Right cardiac atrium (tissue), 5 donors: ENCODE data around the gene GTF3C5. TPM values are rescaled to one million over a fixed set of nuclear protein-coding genes. Genes with fewer than 3 reads are reported as not detected.

Experiments used
- ATAC-seq, 2 donors: fragments of 200-7000 bp; cut with Tn5 transposase; one replicate each; pipeline versions ENCODE4 v1.8.0 to v1.9.1; 2020; ENCODE audit warnings: moderate library complexity in 2 of 2, mild to moderate bottlenecking in 1 of 2
- DNase-seq, 3 donors: peaks; one replicate each; pipeline ENCODE4 v3.0.0-alpha.2; 2020
- H3K27ac ChIP-seq: one replicate; pipeline ENCODE4 v1.5.1; 2013; ENCODE audit warnings: mild to moderate bottlenecking, low read length, control low read depth, moderate library complexity
- H3K27me3 ChIP-seq: one replicate; pipeline ENCODE4 v1.6.1; 2013; ENCODE audit not compliant: control insufficient read depth, insufficient read depth
- H3K4me1 ChIP-seq: one replicate; pipeline ENCODE4 v1.6.1; 2013; ENCODE audit warnings: low read length; ENCODE audit not compliant: control insufficient read depth, insufficient read depth
- H3K4me3 ChIP-seq: one replicate; pipeline ENCODE4 v1.5.1; 2013; ENCODE audit warnings: low read length, control low read depth
- H3K9me3 ChIP-seq: one replicate; pipeline ENCODE4 v1.6.1; 2013; ENCODE audit warnings: low read length; ENCODE audit not compliant: control insufficient read depth
- WGBS: extraction: QIAGEN DNeasy Blood & Tissue Kit; methylation state at CpG from one replicate; pipeline ENCODE4 v1.1.7; 2013; 5-methylcytosine and 5-hydroxymethylcytosine counted together
- intact Hi-C, 4 donors: fragments of 100-400 bp; cut with DNase I; formaldehyde crosslinking; loops; one replicate each; pipeline versions ENCODE4 v1.11.0 to v1.14.0; 2022 to 2023
- polyA plus RNA-seq: library from polyadenylated mRNA; stranded (reverse); fragments of 200-250 nt; gene quantifications from one replicate; pipeline ENCODE4 v1.2.3, GENCODE V29; 2013
- total RNA-seq, 4 donors: library from RNA; stranded (reverse); fragmentation: NEBNext Ultra II Directional; extraction: Animal tissue kit (Norgen Biotek cat#: 25700); gene quantifications; one replicate each; pipeline ENCODE4 v1.2.1, GENCODE V29; 2021
- donor health status: healthy with polysubstance abuse.
- donor health status: DM: no; HTN: yes; CAD: no.
- donor health status: DM: no; HTN: no; CAD: no.
- donor health status: DM: no; HTN: yes; CAD: no; lungs with severe emphysema.
- donor health status: DM: yes; HTN: yes; CAD: no.

Gene GTF3C5
- total and polyA plus RNA-seq, 5 donors = 28.9 to 41.1 (median 33.0) TPM

DNA sequence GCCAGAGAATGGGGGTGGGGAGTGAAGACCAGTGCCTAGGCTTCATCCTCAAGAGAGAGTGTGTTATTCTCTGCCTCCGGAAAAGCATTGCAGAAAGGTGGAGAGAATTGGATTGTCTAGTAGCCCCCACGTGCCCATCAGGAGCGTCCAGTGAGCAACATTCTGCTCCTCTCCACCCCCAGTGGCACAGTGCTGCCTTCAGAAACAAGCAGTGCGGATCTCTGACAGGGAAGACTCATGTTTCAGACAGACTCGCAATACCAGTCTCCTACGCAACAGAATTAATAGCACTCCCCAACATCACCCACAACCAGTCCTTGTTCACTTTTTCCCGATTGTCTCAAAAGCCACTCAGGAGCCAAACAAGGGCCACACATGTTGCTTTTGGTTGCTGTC, 16.1 kb downstream of the GTF3C5 start:
- ATAC-seq (no peak), DNase-seq (peak in 1 of 3 donors; percentile 33)
- no peak overlapping the region for H3K4me3 ChIP-seq
- intact Hi-C loops = no loop called here
- no peaks in the 10 kb centered on the region for H3K27me3 ChIP-seq
- H3K9me3 ChIP-seq = no peaks in the 10 kb centered on the region
- H3K4me1 ChIP-seq = no peaks in the 10 kb centered on the region
- WGBS = 91% methylated on average over 7 of the region's 7 CpGs
- H3K27ac ChIP-seq = no peak overlapping the region

DNA sequence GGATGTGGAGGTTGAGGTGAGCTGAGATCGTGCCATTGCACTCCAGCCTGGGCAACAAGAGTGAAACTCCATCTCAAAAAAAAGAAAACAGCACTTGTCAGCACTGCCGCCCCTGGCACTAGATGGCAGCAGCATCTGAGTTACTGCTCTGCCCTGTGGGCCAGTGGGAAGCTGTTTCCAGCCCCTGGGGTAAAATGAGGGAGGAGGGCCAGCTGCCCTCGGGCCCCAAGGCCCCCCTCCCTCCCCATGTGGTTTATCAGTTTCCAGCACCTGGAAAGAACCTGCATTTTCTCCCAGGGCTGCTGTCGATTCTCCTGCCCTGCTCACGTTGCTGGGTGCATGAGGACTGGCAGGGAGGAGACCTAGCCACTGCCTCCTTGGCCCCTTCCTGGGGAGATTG, 17.8 kb downstream of the GTF3C5 start:
- Histone ChIP-seq H3K4me3 (no peak overlapping the region), H3K9me3 (no peaks in the 10 kb centered on the region), H3K27ac (no peak overlapping the region), H3K4me1 (no peaks in the 10 kb centered on the region), H3K27me3 (no peaks in the 10 kb centered on the region)
- intact Hi-C loops = no loop called here
- peak in 1 of 2 donors; percentile 33 for ATAC-seq
- WGBS = 63% methylated on average over 5 of the region's 5 CpGs
- DNase-seq = peak in 1 of 3 donors; percentile 54

DNA sequence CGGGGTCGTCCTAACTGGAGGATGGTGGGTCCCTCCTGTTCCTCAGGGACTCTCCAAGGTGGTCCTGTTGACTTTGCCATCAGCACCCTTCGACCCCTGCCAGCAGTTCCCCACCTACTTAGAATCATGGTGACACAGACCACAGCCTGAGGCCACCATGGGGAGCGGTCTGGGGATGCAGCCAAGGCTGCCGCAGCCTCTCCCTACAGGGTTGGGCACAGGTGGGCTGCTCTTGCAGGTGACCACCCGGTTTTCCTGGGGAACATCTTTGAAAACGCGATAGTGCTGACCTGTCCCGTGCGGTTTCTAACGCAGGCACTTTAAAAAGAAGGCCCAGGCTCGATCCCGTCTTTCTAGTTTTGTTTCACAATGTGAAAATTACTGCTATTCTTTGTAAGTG, 18.2 kb downstream of the GTF3C5 start:
- Histone ChIP-seq H3K4me1 (no peaks in the 10 kb centered on the region), H3K27ac (no peak overlapping the region), H3K27me3 (no peaks in the 10 kb centered on the region), H3K4me3 (no peak overlapping the region), H3K9me3 (no peaks in the 10 kb centered on the region)
- 89% methylated on average over 13 of the region's 13 CpGs for WGBS
- ATAC-seq = no peak
- peak in 1 of 3 donors; percentile 24 for DNase-seq
- intact Hi-C loops = no loop called here

DNA sequence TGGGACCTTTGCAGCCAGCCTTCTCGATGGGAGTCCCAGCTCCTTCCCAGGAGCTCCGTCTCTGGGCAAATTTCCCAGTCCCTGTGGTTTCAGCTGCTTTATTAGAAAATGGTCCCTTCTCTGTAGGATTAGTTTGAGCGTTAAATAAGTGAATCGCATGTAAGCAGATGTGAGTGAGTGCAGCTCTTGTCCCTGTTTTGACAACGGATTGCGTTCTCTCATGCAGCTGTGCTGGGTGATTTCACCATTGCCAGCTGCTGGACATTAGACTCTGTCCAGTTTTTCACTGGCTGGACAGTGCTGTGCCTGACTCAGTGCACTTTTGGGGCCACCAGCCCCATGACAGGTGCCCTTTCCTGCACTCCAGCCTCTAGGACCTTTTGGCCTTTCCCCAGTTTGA, 19.3 kb downstream of the GTF3C5 start:
- Histone ChIP-seq H3K4me3 (no peak overlapping the region), H3K9me3 (no peaks in the 10 kb centered on the region), H3K27me3 (no peaks in the 10 kb centered on the region), H3K27ac (no peak overlapping the region), H3K4me1 (no peaks in the 10 kb centered on the region)
- WGBS = 82% methylated on average over 6 of the region's 6 CpGs
- DNase-seq = no peak
- ATAC-seq = no peak
- intact Hi-C loops = loop anchor here in 1 of 4 donors (10.0 kb wide), 1 partner anchor 95 kb away; no protein-coding TSS in a partner anchor

DNA sequence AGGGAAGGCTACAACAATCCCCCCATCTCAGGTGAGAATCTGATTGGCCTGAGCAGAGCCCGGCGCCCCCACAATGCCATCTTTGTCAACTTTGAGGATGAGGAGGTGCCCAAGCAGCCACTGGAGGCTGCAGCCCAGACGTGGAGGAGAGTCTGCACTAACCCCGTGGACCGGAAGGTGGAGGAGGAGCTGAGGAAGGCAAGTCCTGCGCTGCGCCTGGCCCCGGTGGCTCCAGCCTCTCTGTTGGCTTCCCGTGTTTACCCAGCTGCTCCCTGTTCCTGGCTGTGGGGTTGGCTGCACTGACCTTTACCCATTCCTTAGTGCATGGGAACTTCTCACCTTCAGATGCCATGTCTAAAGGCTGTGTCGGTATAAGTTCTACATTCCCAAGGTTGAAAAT, 20.0 kb downstream of the GTF3C5 start:
- ATAC-seq (no peak), DNase-seq (peak in 1 of 3 donors; percentile 55)
- no peak overlapping the region for H3K4me3 ChIP-seq
- WGBS = 82% methylated on average over 10 of the region's 10 CpGs
- H3K27ac ChIP-seq = no peak overlapping the region
- H3K4me1 ChIP-seq = no peaks in the 10 kb centered on the region
- no peaks in the 10 kb centered on the region for H3K9me3 ChIP-seq
- no peaks in the 10 kb centered on the region for H3K27me3 ChIP-seq
- intact Hi-C loops = loop anchor here in 1 of 4 donors (10.0 kb wide), 1 partner anchor 94 kb away; no protein-coding TSS in a partner anchor

DNA sequence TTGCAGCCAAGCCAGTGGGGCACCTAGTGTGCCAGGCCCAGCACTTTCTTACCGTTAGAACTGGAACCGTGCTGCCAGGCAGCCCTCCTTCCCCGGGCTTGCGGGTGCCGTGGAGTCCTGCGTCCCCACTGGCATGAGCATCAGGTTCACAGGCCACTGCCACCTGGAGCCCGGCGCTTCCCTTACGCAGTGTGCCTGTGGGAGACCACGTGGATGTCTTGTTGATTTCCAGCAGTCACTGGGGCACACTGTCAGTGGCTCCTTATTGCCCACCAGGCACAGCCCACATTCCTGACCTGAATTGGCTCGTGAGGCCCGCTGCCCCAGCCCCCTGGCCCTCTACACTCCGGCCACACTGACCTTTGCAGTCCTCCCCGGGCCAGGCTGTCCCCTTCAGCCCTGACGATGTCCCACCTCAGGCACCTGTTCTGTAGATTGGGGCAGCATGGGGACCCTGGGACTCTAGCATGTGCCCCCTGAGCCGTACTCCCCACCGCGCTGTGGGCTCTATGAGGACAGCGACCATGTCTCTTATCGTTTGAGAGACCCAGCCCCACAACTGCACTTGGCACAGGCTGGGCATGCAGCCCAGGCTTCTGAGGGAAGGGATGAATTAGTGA, 20.6 kb downstream of the GTF3C5 start:
- no peak for ATAC-seq
- no peak for DNase-seq
- H3K27ac ChIP-seq = no peak overlapping the region
- 94% methylated on average over 20 of the region's 20 CpGs for WGBS
- H3K4me1 ChIP-seq = no peaks in the 10 kb centered on the region
- intact Hi-C loops = loop anchor here in 1 of 4 donors (10.0 kb wide), 1 partner anchor 93 kb away; no protein-coding TSS in a partner anchor
- H3K4me3 ChIP-seq = no peak overlapping the region
- no peaks in the 10 kb centered on the region for H3K9me3 ChIP-seq
- no peaks in the 10 kb centered on the region for H3K27me3 ChIP-seq

DNA sequence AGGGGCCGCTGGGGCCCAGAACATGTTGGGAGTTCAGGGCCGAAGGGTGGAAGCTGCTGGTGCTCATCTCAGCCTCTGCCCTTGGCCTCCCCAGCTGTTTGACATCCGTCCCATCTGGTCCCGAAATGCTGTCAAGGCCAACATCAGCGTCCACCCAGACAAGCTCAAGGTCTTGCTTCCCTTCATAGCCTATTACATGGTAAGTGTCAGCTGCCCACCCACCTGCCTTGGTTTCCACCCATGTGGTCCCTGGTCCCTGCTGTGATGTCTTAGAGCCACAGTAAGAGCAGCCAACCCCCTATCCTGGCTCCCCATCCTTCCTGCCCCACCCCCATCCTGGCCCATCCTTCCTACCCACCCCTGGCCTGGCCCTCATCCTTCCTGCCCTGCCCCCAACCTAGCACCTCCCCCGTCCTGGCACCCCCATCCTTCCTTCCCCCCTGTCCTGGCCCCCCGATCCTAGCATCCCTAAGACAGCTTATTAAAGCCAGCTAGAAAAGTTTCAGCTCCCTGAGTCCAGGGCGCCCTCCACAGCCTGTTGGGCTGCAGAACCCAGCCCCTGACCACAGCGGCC, 21.3 kb downstream of the GTF3C5 start:
- Histone ChIP-seq H3K4me1 (no peaks in the 10 kb centered on the region), H3K4me3 (no peak overlapping the region), H3K27me3 (no peaks in the 10 kb centered on the region), H3K27ac (no peak overlapping the region), H3K9me3 (no peaks in the 10 kb centered on the region)
- WGBS = 92% methylated on average over 9 of the region's 9 CpGs
- peak in 1 of 3 donors; percentile 53 for DNase-seq
- no peak for ATAC-seq
- intact Hi-C loops = loop anchor here in 1 of 4 donors (10.0 kb wide), 1 partner anchor 93 kb away; no protein-coding TSS in a partner anchor

DNA sequence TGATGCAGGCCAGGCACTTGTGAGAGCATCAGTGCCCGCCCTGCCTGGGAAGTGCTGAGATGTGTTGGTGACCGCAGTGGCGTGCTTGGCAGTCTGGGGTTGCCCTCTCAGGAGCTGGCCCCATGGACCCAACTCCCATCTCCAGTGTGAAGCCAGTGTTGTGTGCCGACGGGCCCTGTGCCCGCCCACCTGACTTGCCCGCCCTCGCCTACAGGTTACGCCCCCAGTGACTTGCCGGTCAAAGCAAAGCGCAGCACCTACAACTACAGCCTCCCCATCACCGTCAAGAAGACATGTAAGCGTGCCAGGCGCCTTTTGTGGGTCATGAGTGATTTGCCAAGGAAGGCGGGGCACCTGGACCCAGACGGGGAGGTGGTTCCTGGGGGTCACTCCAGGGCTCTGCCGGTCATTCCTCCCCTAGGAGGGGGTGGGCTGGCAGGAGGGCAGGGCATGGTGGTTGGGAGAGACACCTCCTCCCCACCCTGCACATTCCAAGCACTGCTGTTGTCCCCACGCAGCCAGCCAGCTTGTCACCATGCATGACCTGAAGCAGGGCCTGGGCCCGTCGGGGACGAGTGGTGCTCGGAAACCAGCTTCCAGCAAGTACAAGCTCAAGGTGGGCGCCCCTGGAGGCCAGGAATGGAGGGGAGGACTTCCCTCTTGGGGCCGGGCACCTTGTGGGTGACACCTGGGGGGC, 23.5 kb downstream of the GTF3C5 start:
- no peak overlapping the region for H3K4me3 ChIP-seq
- H3K27ac ChIP-seq = peak overlapping the region; percentile 82
- ATAC-seq (peak; percentile 52 to 65), DNase-seq (peak; percentile 31 to 80 (median 79))
- H3K4me1 ChIP-seq = no peaks in the 10 kb centered on the region
- no peaks in the 10 kb centered on the region for H3K27me3 ChIP-seq
- intact Hi-C loops = loop anchor here in 1 of 4 donors (10.0 kb wide), 1 partner anchor 90 kb away; no protein-coding TSS in a partner anchor
- H3K9me3 ChIP-seq = no peaks in the 10 kb centered on the region
- 69% methylated on average over 24 of the region's 24 CpGs for WGBS

DNA sequence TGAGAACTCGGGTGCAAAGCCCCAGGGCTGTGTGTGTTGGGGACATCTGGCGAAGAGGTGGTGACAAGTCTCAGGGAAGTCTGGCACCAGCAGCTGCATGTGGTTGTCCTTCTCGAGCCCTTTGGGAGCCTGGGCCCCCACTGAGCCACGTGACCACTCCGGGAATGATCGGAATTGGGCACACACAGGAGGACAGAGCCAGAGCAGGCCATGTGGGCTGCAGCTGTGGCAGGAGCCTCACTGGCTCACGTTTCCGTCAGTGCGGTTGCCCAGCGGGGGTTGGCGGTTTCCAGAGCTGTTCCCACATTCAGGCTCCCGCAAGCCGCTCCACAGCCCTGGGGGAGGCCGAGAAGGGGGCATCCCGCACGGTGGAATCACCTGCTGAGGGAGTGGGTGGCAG, 24.2 kb downstream of the GTF3C5 start:
- H3K27ac ChIP-seq = peak overlapping the region; percentile 82
- H3K4me3 ChIP-seq = no peak overlapping the region
- 65% methylated on average over 16 of the region's 16 CpGs for WGBS
- H3K4me1 ChIP-seq = peaks cover 3% of the 10 kb centered on the region
- no peaks in the 10 kb centered on the region for H3K27me3 ChIP-seq
- no peaks in the 10 kb centered on the region for H3K9me3 ChIP-seq
- intact Hi-C loops = loop anchor here in 1 of 4 donors (10.0 kb wide), 1 partner anchor 90 kb away; no protein-coding TSS in a partner anchor
- DNase-seq (peak; percentile 64 to 90 (median 84)), ATAC-seq (peak; percentile 80 to 86)

DNA sequence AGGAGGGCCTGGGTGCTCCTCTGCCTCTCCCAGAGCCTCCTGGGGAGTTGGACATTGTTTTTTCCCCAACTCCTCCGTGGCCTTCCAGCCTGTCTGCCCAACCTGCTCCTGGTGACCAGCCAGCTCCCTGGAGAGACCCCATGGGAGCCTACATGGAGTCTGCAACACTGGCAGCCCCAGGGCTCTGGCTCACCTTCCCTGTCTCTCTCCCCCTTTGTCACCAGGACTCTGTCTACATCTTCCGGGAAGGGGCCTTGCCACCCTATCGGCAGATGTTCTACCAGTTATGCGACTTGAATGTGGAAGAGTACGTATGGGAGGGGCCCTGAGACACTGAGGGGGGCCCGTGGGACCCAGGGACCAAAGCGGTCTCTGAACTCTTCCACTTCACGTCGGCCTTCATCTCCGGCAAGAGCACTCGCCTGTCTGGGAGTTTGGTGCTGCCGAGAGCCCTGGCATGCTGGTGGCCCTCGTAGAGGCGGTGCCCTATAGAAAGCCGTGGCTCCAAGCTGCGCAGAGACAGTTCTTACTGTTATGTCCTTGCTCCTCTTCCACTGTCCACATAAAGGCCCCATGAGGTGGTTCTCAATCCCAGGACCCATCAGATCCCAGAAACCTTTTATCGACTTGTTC, 25.1 kb downstream of the GTF3C5 start:
- DNase-seq (peak in 1 of 3 donors; percentile 55), ATAC-seq (no peak)
- intact Hi-C loops = loop anchor here in 1 of 4 donors (10.0 kb wide), 1 partner anchor 89 kb away; no protein-coding TSS in a partner anchor
- Histone ChIP-seq H3K27ac (no peak overlapping the region), H3K27me3 (no peaks in the 10 kb centered on the region), H3K4me1 (peaks cover 3% of the 10 kb centered on the region), H3K4me3 (no peak overlapping the region), H3K9me3 (no peaks in the 10 kb centered on the region)
- 94% methylated on average over 17 of the region's 17 CpGs for WGBS
